Karpas-422 (cell line): ENCODE measurements around the gene SLC44A5. TPM values are rescaled to one million over a fixed set of nuclear protein-coding genes. Genes with fewer than 3 reads are reported as not detected.

Experiments
- DNase-seq: peaks from one replicate; pipeline ENCODE4 v3.0.0-alpha.2; 2015
- H2AFZ ChIP-seq: fragments of 200-600 bp; sonication (generic); 2 replicates; pipeline ENCODE4 v1.6.1; 2014; ENCODE audit warnings: antibody characterized with exemption, low read length, mixed read lengths
- H3K27ac ChIP-seq: fragments of 200-600 bp; sonication (generic); 2 replicates; pipeline ENCODE4 v1.5.1; 2014; ENCODE audit warnings: mild to moderate bottlenecking, low read length, moderate library complexity
- H3K27me3 ChIP-seq: fragments of 200-600 bp; sonication (generic); 2 replicates; pipeline ENCODE4 v1.6.1; 2014; ENCODE audit warnings: low read length, mixed read lengths
- H3K36me3 ChIP-seq: fragments of 200-600 bp; sonication (generic); 2 replicates; pipeline ENCODE4 v1.6.1; 2014; ENCODE audit warnings: low read length, mixed read lengths; ENCODE audit not compliant: insufficient read depth
- H3K4me1 ChIP-seq: fragments of 200-600 bp; sonication (generic); 2 replicates; pipeline ENCODE4 v1.6.1; 2014; ENCODE audit warnings: mild to moderate bottlenecking, low read length, mixed read lengths
- H3K4me2 ChIP-seq: fragments of 200-600 bp; sonication (generic); 2 replicates; pipeline ENCODE4 v1.6.1; 2014; ENCODE audit warnings: low read length, low read depth, mild to moderate bottlenecking; ENCODE audit not compliant: poor library complexity, severe bottlenecking
- H3K4me3 ChIP-seq: fragments of 200-600 bp; sonication (generic); 2 replicates; pipeline ENCODE4 v1.5.1; 2014; ENCODE audit warnings: mild to moderate bottlenecking, antibody characterized with exemption, low read length, mixed read lengths
- H3K79me2 ChIP-seq: fragments of 200-600 bp; sonication (generic); 2 replicates; pipeline ENCODE4 v1.6.1; 2014; ENCODE audit warnings: mild to moderate bottlenecking, low read length, mixed read lengths
- H3K9ac ChIP-seq: fragments of 200-600 bp; sonication (generic); 2 replicates; pipeline ENCODE4 v1.6.0; 2014; ENCODE audit warnings: low read length
- H3K9me2 ChIP-seq: fragments of 200-600 bp; sonication (generic), shearing (Covaris generic); replicated peaks from 2 replicates; pipeline ENCODE4 v1.6.0; 2014; ENCODE audit warnings: mild to moderate bottlenecking, low read length, moderate library complexity; ENCODE audit not compliant: insufficient read depth
- H3K9me3 ChIP-seq: fragments of 300-700, 200-600 bp; sonication (generic); 2 replicates; pipeline ENCODE4 v1.6.1; 2014; ENCODE audit warnings: low read length, mixed read lengths
- H4K20me1 ChIP-seq: fragments of 200-600 bp; sonication (generic); 2 replicates; pipeline ENCODE4 v1.6.1; 2014; ENCODE audit warnings: mild to moderate bottlenecking, antibody characterized with exemption, low read length, low read depth; ENCODE audit not compliant: insufficient read depth
- total RNA-seq: library from RNA; depleted of rRNA; stranded (reverse); fragments of >200 nt; shearing (Covaris generic); gene quantifications from 2 replicates; pipeline ENCODE4 v1.2.3, GENCODE V29; 2014; ENCODE audit warnings: low replicate concordance

SLC44A5 gene
- total RNA-seq, 1 experiment from 2014 or later, result not detected

- H3K27me3 ChIP-seq, result no peaks in the 10 kb centered on the region
- H3K79me2 ChIP-seq, result no peaks in the 10 kb centered on the region
- H3K4me1 ChIP-seq, result no peaks in the 10 kb centered on the region
- no peak overlapping the region for H2AFZ ChIP-seq
- DNase-seq, result no peak
- H3K9ac ChIP-seq, result no peak overlapping the region
- H3K36me3 ChIP-seq, result no peaks in the 10 kb centered on the region
- H3K4me2 ChIP-seq, result no peak overlapping the region
- H3K4me3 ChIP-seq, result no peak overlapping the region
- H4K20me1 ChIP-seq, result no peaks in the 10 kb centered on the region
- no peaks in the 10 kb centered on the region for H3K9me3 ChIP-seq
- H3K27ac ChIP-seq, result no peak overlapping the region
- H3K9me2 ChIP-seq, result no peaks in the 10 kb centered on the region
Observed at GRCh38 chr1:75550559-75550958, 60.4 kb downstream of the SLC44A5 start.

- Histone ChIP-seq H3K9me3 (no peaks in the 10 kb centered on the region), H3K4me2 (no peak overlapping the region), H4K20me1 (no peaks in the 10 kb centered on the region), H3K27ac (no peak overlapping the region), H3K4me3 (no peak overlapping the region), H2AFZ (no peak overlapping the region), H3K36me3 (no peaks in the 10 kb centered on the region), H3K4me1 (no peaks in the 10 kb centered on the region), H3K9me2 (no peaks in the 10 kb centered on the region), H3K27me3 (no peaks in the 10 kb centered on the region), H3K79me2 (no peaks in the 10 kb centered on the region), H3K9ac (no peak overlapping the region)
- no peak for DNase-seq
Observed at GRCh38 chr1:75548721-75549480, 62.0 kb downstream of the SLC44A5 start.

GRCh38 chr1:75543705-75544104 lies 67.2 kb downstream of the SLC44A5 start:
- H3K4me1 ChIP-seq, result no peaks in the 10 kb centered on the region

GRCh38 chr1:75542818-75543570 lies 67.9 kb downstream of the SLC44A5 start:
- no peaks in the 10 kb centered on the region for H3K9me2 ChIP-seq
- H3K9ac ChIP-seq, result no peak overlapping the region
- H4K20me1 ChIP-seq, result no peaks in the 10 kb centered on the region
- no peaks in the 10 kb centered on the region for H3K79me2 ChIP-seq
- H3K36me3 ChIP-seq, result no peaks in the 10 kb centered on the region
- no peak for DNase-seq
- H3K4me3 ChIP-seq, result no peak overlapping the region
- H3K4me1 ChIP-seq, result no peaks in the 10 kb centered on the region
- H3K9me3 ChIP-seq, result no peaks in the 10 kb centered on the region
- no peak overlapping the region for H3K27ac ChIP-seq
- H3K4me2 ChIP-seq, result no peak overlapping the region
- no peak overlapping the region for H2AFZ ChIP-seq
- H3K27me3 ChIP-seq, result 0 out of 2 replicates have a peak, but pooled peaks cover 2% of the 10 kb centered on the region

More at GRCh38 chr1:75543705-75544104, 67.2 kb downstream of the SLC44A5 start:
- H3K9ac ChIP-seq, result no peak overlapping the region
- H3K27ac ChIP-seq, result no peak overlapping the region
- H3K4me3 ChIP-seq, result no peak overlapping the region
- H3K4me2 ChIP-seq, result no peak overlapping the region
- 0 out of 2 replicates have a peak, but pooled peaks cover 2% of the 10 kb centered on the region for H3K27me3 ChIP-seq
- no peak overlapping the region for H2AFZ ChIP-seq
- no peak for DNase-seq
- no peaks in the 10 kb centered on the region for H3K9me3 ChIP-seq
- H3K9me2 ChIP-seq, result no peaks in the 10 kb centered on the region
- H4K20me1 ChIP-seq, result no peaks in the 10 kb centered on the region
- H3K79me2 ChIP-seq, result no peaks in the 10 kb centered on the region
- H3K36me3 ChIP-seq, result no peaks in the 10 kb centered on the region

- no peaks in the 10 kb centered on the region for H3K9me2 ChIP-seq
Observed at GRCh38 chr1:75539230-75540116, 71.4 kb downstream of the SLC44A5 start.

GRCh38 chr1:75533085-75533484 lies 77.8 kb downstream of the SLC44A5 start:
- Histone ChIP-seq H3K4me2 (no peak overlapping the region), H3K27ac (no peak overlapping the region), H3K27me3 (no peaks in the 10 kb centered on the region), H3K9ac (no peak overlapping the region), H4K20me1 (no peaks in the 10 kb centered on the region), H3K4me3 (no peak overlapping the region), H3K4me1 (no peaks in the 10 kb centered on the region), H2AFZ (no peak overlapping the region), H3K9me3 (no peaks in the 10 kb centered on the region), H3K9me2 (no peaks in the 10 kb centered on the region), H3K79me2 (no peaks in the 10 kb centered on the region), H3K36me3 (no peaks in the 10 kb centered on the region)
- DNase-seq, result no peak

More at GRCh38 chr1:75539230-75540116, 71.4 kb downstream of the SLC44A5 start:
- Histone ChIP-seq H3K79me2 (no peaks in the 10 kb centered on the region), H2AFZ (no peak overlapping the region), H3K4me3 (no peak overlapping the region), H4K20me1 (no peaks in the 10 kb centered on the region), H3K36me3 (no peaks in the 10 kb centered on the region), H3K27me3 (0 out of 2 replicates have a peak, but pooled peaks cover 2% of the 10 kb centered on the region), H3K4me1 (no peaks in the 10 kb centered on the region), H3K4me2 (no peak overlapping the region), H3K9me3 (no peaks in the 10 kb centered on the region), H3K27ac (no peak overlapping the region), H3K9ac (no peak overlapping the region)
- no peak for DNase-seq

- Histone ChIP-seq H2AFZ (no peak overlapping the region), H3K4me2 (no peak overlapping the region), H3K36me3 (no peaks in the 10 kb centered on the region), H3K4me1 (no peaks in the 10 kb centered on the region), H3K27me3 (no peaks in the 10 kb centered on the region), H3K9ac (no peak overlapping the region), H3K79me2 (no peaks in the 10 kb centered on the region), H4K20me1 (no peaks in the 10 kb centered on the region), H3K9me2 (no peaks in the 10 kb centered on the region), H3K4me3 (no peak overlapping the region), H3K9me3 (no peaks in the 10 kb centered on the region), H3K27ac (no peak overlapping the region)
- DNase-seq, result no peak
Observed at GRCh38 chr1:75531570-75531969, 79.3 kb downstream of the SLC44A5 start.

- DNase-seq, result no peak
- no peak overlapping the region for H3K4me2 ChIP-seq
Observed at GRCh38 chr1:75529488-75529887, 81.4 kb downstream of the SLC44A5 start.

More at GRCh38 chr1:75529488-75529887, 81.4 kb downstream of the SLC44A5 start:
- no peaks in the 10 kb centered on the region for H3K4me1 ChIP-seq
- H3K27me3 ChIP-seq, result no peaks in the 10 kb centered on the region
- no peaks in the 10 kb centered on the region for H3K9me2 ChIP-seq
- no peak overlapping the region for H3K9ac ChIP-seq
- no peak overlapping the region for H2AFZ ChIP-seq
- no peaks in the 10 kb centered on the region for H3K36me3 ChIP-seq
- H3K79me2 ChIP-seq, result no peaks in the 10 kb centered on the region
- H3K4me3 ChIP-seq, result no peak overlapping the region
- no peaks in the 10 kb centered on the region for H3K9me3 ChIP-seq
- H3K27ac ChIP-seq, result no peak overlapping the region
- no peaks in the 10 kb centered on the region for H4K20me1 ChIP-seq
